Kidney epithelial cell (primary cell): ENCODE data around the gene G0S2. TPM values are rescaled to one million over a fixed set of nuclear protein-coding genes. Genes with fewer than 3 reads are reported as not detected.

Experiments
- DNase-seq: peaks from one replicate; pipeline ENCODE4 v3.0.0-alpha.2; 2010; ENCODE audit warnings: low read depth
- H3K27me3 ChIP-seq: 2 replicates; pipeline ENCODE4 v1.6.0; 2011; ENCODE audit warnings: low read length; ENCODE audit not compliant: control insufficient read depth, insufficient read depth
- H3K36me3 ChIP-seq: 2 replicates; pipeline ENCODE4 v1.5.1; 2011; ENCODE audit warnings: low read length; ENCODE audit not compliant: control insufficient read depth, insufficient read depth
- H3K4me3 ChIP-seq: 2 replicates; pipeline ENCODE4 v1.5.1; 2011; ENCODE audit warnings: low read depth, mild to moderate bottlenecking, control low read depth, low read length
- total RNA-seq: library from RNA; depleted of rRNA; stranded (reverse); fragments of >200 nt; gene quantifications from 2 replicates; pipeline ENCODE4 v1.2.3, GENCODE V29; 2015
- TF ChIP-seq, protein P1 (sequence below): IDR thresholded peaks from 2 replicates; pipeline ENCODE4 v1.5.1; 2011; ENCODE audit warnings: mild to moderate bottlenecking, moderate library complexity, low read length, control low read depth, inconsistent platforms; ENCODE audit not compliant: insufficient read depth, poor library complexity, severe bottlenecking

G0S2 gene
- total RNA-seq, 1 donor from 2014 or later, result 164 TPM

- Histone ChIP-seq H3K36me3 (no peaks in the 10 kb centered on the region), H3K27me3 (no peaks in the 10 kb centered on the region), H3K4me3 (no peak overlapping the region)
- TF ChIP-seq, protein P1, sequence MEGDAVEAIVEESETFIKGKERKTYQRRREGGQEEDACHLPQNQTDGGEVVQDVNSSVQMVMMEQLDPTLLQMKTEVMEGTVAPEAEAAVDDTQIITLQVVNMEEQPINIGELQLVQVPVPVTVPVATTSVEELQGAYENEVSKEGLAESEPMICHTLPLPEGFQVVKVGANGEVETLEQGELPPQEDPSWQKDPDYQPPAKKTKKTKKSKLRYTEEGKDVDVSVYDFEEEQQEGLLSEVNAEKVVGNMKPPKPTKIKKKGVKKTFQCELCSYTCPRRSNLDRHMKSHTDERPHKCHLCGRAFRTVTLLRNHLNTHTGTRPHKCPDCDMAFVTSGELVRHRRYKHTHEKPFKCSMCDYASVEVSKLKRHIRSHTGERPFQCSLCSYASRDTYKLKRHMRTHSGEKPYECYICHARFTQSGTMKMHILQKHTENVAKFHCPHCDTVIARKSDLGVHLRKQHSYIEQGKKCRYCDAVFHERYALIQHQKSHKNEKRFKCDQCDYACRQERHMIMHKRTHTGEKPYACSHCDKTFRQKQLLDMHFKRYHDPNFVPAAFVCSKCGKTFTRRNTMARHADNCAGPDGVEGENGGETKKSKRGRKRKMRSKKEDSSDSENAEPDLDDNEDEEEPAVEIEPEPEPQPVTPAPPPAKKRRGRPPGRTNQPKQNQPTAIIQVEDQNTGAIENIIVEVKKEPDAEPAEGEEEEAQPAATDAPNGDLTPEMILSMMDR, result no peak
- no peak for DNase-seq
These were observed 24.8 kb upstream of the G0S2 start for GRCh38 chr1:209650454-209650853.

GRCh38 chr1:209651138-209651587, 24.0 kb upstream of the G0S2 start:
- TF ChIP-seq, protein P1, result no peak
- Histone ChIP-seq H3K4me3 (no peak overlapping the region), H3K27me3 (no peaks in the 10 kb centered on the region), H3K36me3 (no peaks in the 10 kb centered on the region)
- peak; percentile 50 for DNase-seq

- Histone ChIP-seq H3K4me3 (no peak within 1 kb of the TSS), H3K36me3 (no peaks in the 10 kb centered on the region), H3K27me3 (no peaks in the 10 kb centered on the region)
- DNase-seq, result no peak
- TF ChIP-seq, protein P1, result no peak
These were observed 23.0 kb upstream of the G0S2 start, which contains the start of gene LAMB3 for GRCh38 chr1:209652121-209652735. Gene LAMB3, minus strand, starts transcription at chr1:209652425. Its CDS starts 1,481 bp downstream, at chr1:209650944.

GRCh38 chr1:209652873-209653401, 22.3 kb upstream of the G0S2 start:
- TF ChIP-seq, protein P1, result no peak
- H3K27me3 ChIP-seq, result no peaks in the 10 kb centered on the region
- no peaks in the 10 kb centered on the region for H3K36me3 ChIP-seq
- no peak overlapping the region for H3K4me3 ChIP-seq
- DNase-seq, result peak; percentile 85

GRCh38 chr1:209653915-209654351, 21.3 kb upstream of the G0S2 start:
- no peaks in the 10 kb centered on the region for H3K27me3 ChIP-seq
- DNase-seq, result no peak
- no peak overlapping the region for H3K4me3 ChIP-seq
- H3K36me3 ChIP-seq, result no peaks in the 10 kb centered on the region
- TF ChIP-seq, protein P1, result no peak
